NCI-H1092 treated with DMSO at 0.1 percent for 48 hours (cell line): Measurements from ENCODE around the gene MARF1.
"Not testable (repeated sequence)": the region's sequence is repeated elsewhere in the genome, so short reads cannot be mapped to it uniquely, and the experiment has no call there.

ENCODE experiments used
- DNase-seq: peaks from one replicate; lab custom pipeline; 2025; lab: John Stamatoyannopoulos, UW

MARF1 gene

GRCh38 chr16:15643048-15643945, at the start of gene MARF1:
MARF1 (minus strand) TSS chr16:15643154; CDS start chr16:15639233, 3,921 bp downstream.
- DNase-seq: peak; percentile 96

GRCh38 chr16:15692508-15692907, 49.6 kb upstream of the MARF1 start:
- not testable (repeated sequence) for DNase-seq

GRCh38 chr16:15691046-15691445, 48.1 kb upstream of the MARF1 start:
- DNase-seq: no peak

DNA sequence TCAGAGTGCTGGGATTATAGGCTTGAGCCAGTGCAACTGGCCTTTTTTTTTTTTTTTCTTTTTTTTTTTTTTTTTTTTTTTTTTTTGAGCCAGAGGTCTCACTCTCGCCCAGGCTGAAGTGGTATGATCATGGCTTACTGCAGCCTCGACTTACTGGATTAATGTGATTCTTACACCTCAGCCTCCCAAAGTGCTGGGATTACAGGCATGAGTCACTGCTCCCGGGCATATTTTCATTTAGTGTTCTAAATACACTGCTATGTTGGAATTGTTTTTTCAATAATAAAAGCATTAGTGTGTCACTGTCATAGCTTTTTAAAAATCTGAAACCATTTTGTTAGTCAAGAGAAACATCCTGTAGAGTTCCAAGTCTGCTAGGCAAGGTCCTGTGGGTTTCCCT, 47.3 kb upstream of the MARF1 start:
- no peak for DNase-seq

DNA sequence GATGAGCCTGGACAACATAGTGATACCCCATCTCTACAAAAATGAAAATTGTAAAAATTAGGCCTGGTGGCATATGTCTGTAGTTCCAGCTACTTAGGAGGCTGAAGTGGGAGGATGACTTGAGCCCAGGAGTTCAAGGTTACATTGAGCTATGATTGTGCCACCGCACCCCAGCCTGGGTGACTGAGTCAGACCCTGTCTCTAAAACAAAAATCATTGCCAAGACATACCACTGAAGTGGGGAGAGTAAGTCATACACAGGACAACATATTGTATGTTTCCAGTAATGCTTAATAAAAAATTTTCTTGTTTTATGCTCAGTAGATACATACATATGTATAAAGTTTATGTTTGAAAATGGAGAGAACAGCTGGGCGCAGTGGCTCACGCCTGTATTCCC, 46.3 kb upstream of the MARF1 start:
- DNase-seq: no peak

DNA sequence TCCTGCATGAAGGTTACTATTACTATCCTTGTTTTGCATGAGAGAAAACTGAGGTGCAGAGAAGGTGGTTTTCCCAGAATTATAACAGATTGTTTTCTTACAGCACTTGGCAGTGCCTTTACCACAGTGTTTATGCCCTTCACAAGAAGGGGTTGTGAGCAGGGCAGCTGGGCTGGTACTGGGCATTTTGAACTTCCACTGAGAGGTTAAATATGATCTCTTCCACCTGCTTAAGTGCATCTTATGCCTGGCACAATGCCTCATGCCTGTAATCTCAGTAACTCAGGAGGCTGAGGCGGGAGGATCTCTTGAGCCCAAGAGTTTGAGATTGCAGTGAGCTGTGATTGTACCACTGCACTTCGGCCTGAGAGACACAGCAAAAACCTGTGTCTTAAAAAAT, 43.3 kb upstream of the MARF1 start:
- DNase-seq: no peak

DNA sequence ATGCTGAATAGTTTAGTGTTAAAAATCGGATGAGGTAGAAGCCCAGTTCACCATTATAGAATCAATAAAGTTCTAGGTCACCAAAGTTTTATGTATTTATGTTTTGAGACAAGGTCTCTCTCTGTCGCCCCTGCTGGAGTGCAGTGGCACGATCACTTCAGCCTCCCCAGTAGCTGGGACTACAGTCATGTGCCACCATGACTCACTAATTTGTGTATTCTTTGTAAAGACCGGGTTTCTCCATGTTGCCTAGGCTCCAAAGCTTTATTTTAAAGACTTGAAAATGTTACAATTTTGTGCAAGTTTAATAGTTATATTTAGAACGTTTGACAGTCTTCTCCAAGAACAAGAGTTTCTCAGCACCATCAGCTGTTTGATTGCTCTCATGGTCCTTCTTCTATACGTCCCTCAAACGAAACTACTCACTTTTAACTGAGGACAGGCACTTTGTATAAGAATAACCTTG, 39.2 kb upstream of the MARF1 start:
- no peak for DNase-seq

DNA sequence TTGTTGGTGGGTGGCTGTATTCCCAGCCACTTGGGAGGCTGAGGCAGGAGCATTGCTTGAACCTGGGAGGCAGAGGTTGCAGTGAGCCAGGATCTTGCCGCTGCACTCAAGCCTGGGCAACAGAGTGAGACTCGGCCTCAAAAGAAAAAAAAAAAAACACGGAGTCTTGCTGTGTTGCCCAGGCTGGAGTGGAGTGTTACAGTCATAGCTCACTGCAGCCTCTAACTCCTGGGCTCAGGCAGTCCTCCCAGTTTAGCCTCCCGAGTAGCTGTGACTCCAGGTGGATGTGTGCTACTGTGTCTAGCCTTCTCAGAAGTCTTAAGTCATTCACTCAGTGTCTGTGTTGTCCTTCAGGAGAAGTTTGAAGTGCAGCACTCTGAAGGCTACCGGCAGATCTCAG, 34.5 kb upstream of the MARF1 start:
- DNase-seq: no peak

GRCh38 chr16:15676506-15676905, 33.6 kb upstream of the MARF1 start:
- DNase-seq: no peak

- DNase-seq: no peak
Observed at GRCh38 chr16:15674571-15674970, 31.6 kb upstream of the MARF1 start.

DNA sequence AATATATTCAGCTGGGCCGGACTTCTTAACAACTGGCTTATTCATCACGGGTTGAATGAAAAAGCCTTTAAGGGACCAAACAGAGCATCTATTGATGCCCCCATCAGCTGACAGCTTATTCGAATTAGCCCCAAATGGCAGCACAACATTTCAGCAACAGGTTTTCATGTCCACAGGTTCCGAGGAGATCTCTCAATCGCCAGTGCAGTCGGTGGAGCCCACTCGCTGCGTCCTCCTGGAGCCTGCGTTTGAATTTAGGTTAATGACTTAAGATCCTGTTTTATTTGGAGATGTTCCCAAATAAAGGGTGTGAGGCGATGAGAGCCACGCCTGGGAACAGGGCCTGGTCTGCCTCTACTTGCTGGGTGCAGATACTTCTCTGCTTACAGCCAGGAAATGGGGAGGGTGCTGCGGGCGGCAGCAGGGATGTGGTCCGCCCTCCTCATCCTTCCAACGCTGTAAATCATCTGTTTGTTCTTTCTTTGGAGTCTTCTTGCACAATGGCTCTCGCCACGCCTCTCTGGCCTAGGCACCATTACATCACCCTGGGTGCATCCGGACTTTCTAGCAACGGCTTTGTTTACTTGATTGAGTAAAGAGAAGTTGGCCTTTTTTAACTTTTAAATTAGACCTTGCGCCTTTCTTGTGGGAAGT, 29.7 kb upstream of the MARF1 start:
- DNase-seq: no peak

- not testable (repeated sequence) for DNase-seq
Observed at GRCh38 chr16:15672127-15672513, 29.2 kb upstream of the MARF1 start.

DNA sequence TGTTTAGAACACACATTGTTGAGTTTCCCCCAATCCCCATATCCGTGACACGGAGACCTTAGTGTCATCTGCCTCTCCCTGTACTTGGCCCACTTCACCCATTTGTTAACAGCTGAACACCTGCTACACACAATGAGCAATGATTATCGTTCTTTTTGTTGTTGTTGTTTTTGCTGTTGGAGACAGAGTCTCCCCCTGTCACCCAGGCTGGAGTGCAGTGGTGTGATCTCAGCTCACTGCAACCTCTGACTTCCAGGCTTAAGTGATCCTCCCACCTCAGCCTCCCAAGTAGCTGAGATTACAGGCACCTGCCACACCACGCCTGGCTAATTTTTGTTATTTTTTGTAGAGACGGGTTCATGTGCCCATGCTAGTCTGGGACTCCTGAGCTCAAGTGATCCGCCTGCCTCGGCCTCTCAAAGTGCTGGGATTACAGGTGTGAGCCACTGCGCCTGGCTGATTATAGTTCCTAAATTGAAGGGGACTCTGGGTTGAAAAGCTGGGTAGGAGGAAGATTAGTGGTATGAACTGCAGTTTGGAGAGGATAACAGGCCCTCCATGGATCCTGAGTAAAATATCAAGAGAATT, 28.7 kb upstream of the MARF1 start:
- no peak for DNase-seq

GRCh38 chr16:15667091-15667742, 24.3 kb upstream of the MARF1 start:
- DNase-seq: no peak

DNA sequence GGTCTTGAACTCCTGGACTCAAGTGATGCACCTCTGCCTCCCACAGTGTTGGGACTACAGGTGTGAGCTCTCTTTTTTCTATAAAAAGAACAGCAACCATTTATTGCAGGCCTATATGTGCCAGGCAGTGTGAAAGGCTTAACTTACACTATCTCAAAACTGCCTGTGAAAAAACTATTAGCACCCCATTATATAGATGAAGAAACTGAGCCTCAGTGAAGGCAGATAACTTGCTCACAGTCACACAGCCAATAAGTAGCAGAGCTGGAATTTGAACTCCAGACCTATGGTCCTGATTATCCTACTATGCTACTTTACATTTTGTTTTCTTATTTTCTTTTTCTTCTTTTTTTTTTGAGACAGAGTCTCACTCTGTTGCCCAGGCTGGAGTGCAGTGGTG, 22.2 kb upstream of the MARF1 start:
- no peak for DNase-seq

GRCh38 chr16:15660203-15660601, 17.2 kb upstream of the MARF1 start:
- no peak for DNase-seq

GRCh38 chr16:15658556-15658955, 15.6 kb upstream of the MARF1 start:
- no peak for DNase-seq

GRCh38 chr16:15658149-15658548, 15.2 kb upstream of the MARF1 start:
- no peak for DNase-seq

GRCh38 chr16:15655561-15655960, 12.6 kb upstream of the MARF1 start:
- DNase-seq: not testable (repeated sequence)

DNA sequence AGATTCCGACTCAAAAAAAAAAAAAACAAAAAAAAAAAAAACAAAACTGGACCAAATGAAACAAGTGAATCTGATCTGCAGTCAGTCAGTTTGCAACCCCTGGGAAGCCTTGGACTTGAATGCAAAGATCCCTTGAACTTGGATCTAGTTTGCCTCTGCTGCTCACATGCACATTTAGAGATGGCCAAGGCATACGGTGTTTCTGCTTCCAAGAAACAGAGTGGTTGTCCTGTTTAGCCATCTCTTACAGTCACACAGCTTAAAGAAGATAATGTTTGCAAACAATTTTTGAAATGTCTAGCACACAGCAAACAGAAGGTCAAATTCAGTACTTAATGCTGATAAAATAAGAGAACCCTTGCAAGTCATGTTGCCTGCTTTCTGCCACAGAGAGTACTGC, 11.6 kb upstream of the MARF1 start:
- DNase-seq: no peak

- DNase-seq: no peak
Observed at GRCh38 chr16:15653227-15653626, 10.3 kb upstream of the MARF1 start.

GRCh38 chr16:15652293-15653001, 9.5 kb upstream of the MARF1 start:
- DNase-seq: no peak
